ENCODE data around the gene CNOT2.

- TF ChIP-seq CTCF (IDR thresholded peaks at IDR 0.05) (no peak), TCF7L2 (IDR thresholded peaks at IDR 0.05; ENCODE audit: low read depth, low read length) (no peak), POLR2AphosphoS5 (IDR thresholded peaks at IDR 0.05; ENCODE audit: low read depth, low read length) (no peak), REST (IDR thresholded peaks at IDR 0.05; ENCODE audit: insufficient read depth in 1 of 2, low read depth in 2 of 2, low read length in 1 of 2) (no peak)
Measured at GRCh38 chr12:70332236-70332635, 89.0 kb downstream of the CNOT2 start.
